Smooth muscle cell (in vitro differentiated cells): Measurements from ENCODE around the gene ADGRF4. TPM values are rescaled to one million over a fixed set of nuclear protein-coding genes. Genes with fewer than 3 reads are reported as not detected.

Source experiments
- DNase-seq: peaks from one replicate; lab custom pipeline; 2025; ENCODE audit not compliant: unreplicated experiment; lab: John Stamatoyannopoulos, UW
- H2AFZ ChIP-seq: fragments of 200-600 bp; sonication (generic); 2 replicates; pipeline ENCODE4 v1.6.0; 2016; ENCODE audit warnings: antibody characterized with exemption, low read depth, mild to moderate bottlenecking
- H3F3A ChIP-seq: fragments of 200-600 bp; sonication (generic); 2 replicates; pipeline ENCODE4 v1.6.0; 2017; ENCODE audit warnings: antibody characterized with exemption, low read depth
- H3K27ac ChIP-seq: fragments of 200-600 bp; sonication (generic); 2 replicates; pipeline ENCODE4 v1.5.1; 2016; ENCODE audit warnings: low read depth, mild to moderate bottlenecking
- H3K27me3 ChIP-seq: fragments of 200-600 bp; sonication (generic); 2 replicates; pipeline ENCODE4 v1.6.1; 2016; ENCODE audit warnings: low read depth, mild to moderate bottlenecking
- H3K36me3 ChIP-seq: fragments of 200-600 bp; sonication (generic); 2 replicates; pipeline ENCODE4 v1.5.1; 2016; ENCODE audit warnings: low read depth
- H3K4me1 ChIP-seq: fragments of 200-600 bp; sonication (generic); 2 replicates; pipeline ENCODE4 v1.5.1; 2016; ENCODE audit warnings: low read depth
- H3K4me2 ChIP-seq: fragments of 200-600 bp; sonication (generic); 2 replicates; pipeline ENCODE4 v1.6.0; 2016; ENCODE audit warnings: mild to moderate bottlenecking
- H3K4me3 ChIP-seq: fragments of 200-600 bp; sonication (generic); 2 replicates; pipeline ENCODE4 v1.5.1; 2016; ENCODE audit warnings: mild to moderate bottlenecking
- H3K79me2 ChIP-seq: fragments of 200-600 bp; sonication (generic); 2 replicates; pipeline ENCODE4 v1.6.0; 2016; ENCODE audit warnings: low read depth, mild to moderate bottlenecking
- H3K9ac ChIP-seq: fragments of 200-600 bp; sonication (generic); 2 replicates; pipeline ENCODE4 v1.6.0; 2016; ENCODE audit warnings: low read depth
- H3K9me3 ChIP-seq: fragments of 200-600 bp; sonication (generic); replicated peaks from 2 replicates; pipeline ENCODE4 v1.5.1; 2016; ENCODE audit warnings: low read depth
- H4K20me1 ChIP-seq: fragments of 200-600 bp; sonication (generic); 2 replicates; pipeline ENCODE4 v1.6.0; 2016; ENCODE audit warnings: low read depth
- WGBS: methylation state at CpG from one replicate; pipeline ENCODE4 v1.1.7; 2016; ENCODE audit warnings: low lambda C conversion rate; 5-methylcytosine and 5-hydroxymethylcytosine counted together
- polyA plus RNA-seq: library from polyadenylated mRNA; unstranded; fragments of >200 nt; fragmentation: Nextera tagmentation; extraction: Ambion mirVana; gene quantifications from 2 replicates; pipeline ENCODE4 v1.2.1, GENCODE V29; 2016
- total RNA-seq: library from RNA; depleted of rRNA; stranded (reverse); fragments of >200 nt; gene quantifications from 2 replicates; pipeline ENCODE4 v1.2.3, GENCODE V29; 2014
- TF ChIP-seq, protein P1 (sequence below): fragments of 200-600 bp; sonication (generic); IDR thresholded peaks from 2 replicates; pipeline ENCODE4 v1.5.1; 2017; ENCODE audit warnings: borderline replicate concordance, mild to moderate bottlenecking, antibody characterized with exemption; ENCODE audit not compliant: insufficient read depth, poor library complexity, severe bottlenecking

ADGRF4 gene
- total and polyA plus RNA-seq, 2 experiments from 2014 or later: 1.5 to 10.6 TPM

DNA sequence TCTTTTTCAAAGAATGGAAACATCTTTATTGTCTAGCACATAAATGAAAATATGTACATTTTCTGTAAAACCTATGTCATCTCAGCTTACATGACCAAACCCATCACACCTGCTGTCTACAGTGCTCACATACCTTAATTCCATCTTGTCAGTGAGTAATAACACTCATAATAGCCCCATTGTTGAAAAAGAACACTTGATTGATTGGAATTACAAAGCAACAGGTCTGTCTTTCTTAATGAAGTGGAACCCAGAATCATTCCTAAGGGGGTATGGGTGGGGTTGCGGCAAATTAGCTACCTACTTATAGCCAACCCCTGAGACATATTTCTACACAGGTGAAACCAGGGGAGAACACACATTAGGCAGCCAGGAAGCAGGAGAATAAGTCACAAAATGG lies 20.2 kb downstream of the ADGRF4 start:
- TF ChIP-seq, protein P1, sequence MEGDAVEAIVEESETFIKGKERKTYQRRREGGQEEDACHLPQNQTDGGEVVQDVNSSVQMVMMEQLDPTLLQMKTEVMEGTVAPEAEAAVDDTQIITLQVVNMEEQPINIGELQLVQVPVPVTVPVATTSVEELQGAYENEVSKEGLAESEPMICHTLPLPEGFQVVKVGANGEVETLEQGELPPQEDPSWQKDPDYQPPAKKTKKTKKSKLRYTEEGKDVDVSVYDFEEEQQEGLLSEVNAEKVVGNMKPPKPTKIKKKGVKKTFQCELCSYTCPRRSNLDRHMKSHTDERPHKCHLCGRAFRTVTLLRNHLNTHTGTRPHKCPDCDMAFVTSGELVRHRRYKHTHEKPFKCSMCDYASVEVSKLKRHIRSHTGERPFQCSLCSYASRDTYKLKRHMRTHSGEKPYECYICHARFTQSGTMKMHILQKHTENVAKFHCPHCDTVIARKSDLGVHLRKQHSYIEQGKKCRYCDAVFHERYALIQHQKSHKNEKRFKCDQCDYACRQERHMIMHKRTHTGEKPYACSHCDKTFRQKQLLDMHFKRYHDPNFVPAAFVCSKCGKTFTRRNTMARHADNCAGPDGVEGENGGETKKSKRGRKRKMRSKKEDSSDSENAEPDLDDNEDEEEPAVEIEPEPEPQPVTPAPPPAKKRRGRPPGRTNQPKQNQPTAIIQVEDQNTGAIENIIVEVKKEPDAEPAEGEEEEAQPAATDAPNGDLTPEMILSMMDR: no peak
- no peaks in the 10 kb centered on the region for H4K20me1 ChIP-seq
- no peak overlapping the region for H3K4me3 ChIP-seq
- no peak overlapping the region for H3K9ac ChIP-seq
- DNase-seq: no peak
- H3F3A ChIP-seq: peaks cover 4% of the 10 kb centered on the region
- no peak overlapping the region for H3K27ac ChIP-seq
- H3K36me3 ChIP-seq: no peaks in the 10 kb centered on the region
- WGBS: 0% methylated on average over 1 of the region's 1 CpG
- no peak overlapping the region for H3K4me2 ChIP-seq
- H3K79me2 ChIP-seq: no peaks in the 10 kb centered on the region
- H3K27me3 ChIP-seq: no peaks in the 10 kb centered on the region
- no peaks in the 10 kb centered on the region for H3K4me1 ChIP-seq
- H2AFZ ChIP-seq: no peak overlapping the region
- no peaks in the 10 kb centered on the region for H3K9me3 ChIP-seq

GRCh38 chr6:47721189-47721588 lies 22.8 kb downstream of the ADGRF4 start:
- Histone ChIP-seq H3K27ac (no peak overlapping the region), H2AFZ (no peak overlapping the region), H3K27me3 (no peaks in the 10 kb centered on the region), H3K79me2 (no peaks in the 10 kb centered on the region), H3K36me3 (no peaks in the 10 kb centered on the region), H3K4me2 (no peak overlapping the region), H4K20me1 (no peaks in the 10 kb centered on the region), H3K9me3 (no peaks in the 10 kb centered on the region), H3K4me3 (no peak overlapping the region), H3F3A (peaks cover 4% of the 10 kb centered on the region), H3K4me1 (no peaks in the 10 kb centered on the region), H3K9ac (no peak overlapping the region)
- DNase-seq: no peak
- TF ChIP-seq, protein P1: no peak
- WGBS: 94% methylated on average over 4 of the region's 4 CpGs

DNA sequence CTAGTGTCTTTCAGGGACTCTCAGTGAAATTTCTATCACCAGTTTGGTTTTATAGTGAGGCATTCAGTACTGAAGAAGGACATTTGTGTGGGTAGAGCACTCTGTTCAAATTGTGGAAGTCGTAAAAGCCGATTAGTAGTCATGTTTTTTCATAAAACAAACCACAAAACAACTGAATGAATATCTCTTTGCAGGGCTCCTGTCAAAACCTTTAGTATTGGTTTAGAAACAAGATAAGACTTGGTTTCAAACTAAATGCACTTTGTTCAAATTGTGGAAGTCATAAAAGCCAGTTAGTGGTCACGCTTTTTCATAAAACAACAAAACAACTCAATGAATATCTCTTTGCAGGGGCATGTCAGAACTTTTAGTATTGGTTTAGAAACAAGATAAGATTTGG lies 23.8 kb downstream of the ADGRF4 start:
- Histone ChIP-seq H3K27ac (no peak overlapping the region), H3K4me2 (peak overlapping the region; percentile 31), H3K4me3 (no peak overlapping the region), H2AFZ (no peak overlapping the region), H3K9me3 (no peaks in the 10 kb centered on the region), H3K27me3 (no peaks in the 10 kb centered on the region), H3K36me3 (no peaks in the 10 kb centered on the region), H3F3A (peaks cover 4% of the 10 kb centered on the region), H3K9ac (no peak overlapping the region), H3K79me2 (no peaks in the 10 kb centered on the region), H3K4me1 (no peaks in the 10 kb centered on the region), H4K20me1 (no peaks in the 10 kb centered on the region)
- DNase-seq: no peak
- TF ChIP-seq, protein P1: no peak
- 29% methylated on average over 3 of the region's 3 CpGs for WGBS

DNA sequence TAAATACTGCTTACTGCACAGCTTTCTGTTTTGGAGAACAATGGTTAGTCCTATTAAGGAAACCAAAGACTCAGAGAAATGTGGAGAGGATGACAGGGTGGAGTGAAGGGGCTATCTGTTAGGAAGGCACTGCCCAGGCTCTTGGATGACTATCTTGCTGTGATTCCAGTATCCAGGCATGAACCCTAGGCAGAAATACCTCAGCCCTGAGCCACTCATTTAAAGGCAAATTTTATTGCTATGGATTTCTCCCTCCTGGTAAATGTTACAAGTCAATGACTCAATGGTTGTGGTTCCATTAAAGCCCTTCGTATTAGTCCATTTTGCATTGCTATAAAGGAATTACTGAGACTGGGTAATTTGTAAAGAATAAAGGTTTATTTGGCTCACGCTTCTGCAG lies 25.9 kb downstream of the ADGRF4 start:
- H3K4me3 ChIP-seq: no peak overlapping the region
- no peaks in the 10 kb centered on the region for H4K20me1 ChIP-seq
- H3K36me3 ChIP-seq: no peaks in the 10 kb centered on the region
- no peaks in the 10 kb centered on the region for H3K9me3 ChIP-seq
- peaks cover 8% of the 10 kb centered on the region for H3F3A ChIP-seq
- H3K27me3 ChIP-seq: no peaks in the 10 kb centered on the region
- H3K79me2 ChIP-seq: no peaks in the 10 kb centered on the region
- H3K27ac ChIP-seq: no peak overlapping the region
- H3K4me1 ChIP-seq: no peaks in the 10 kb centered on the region
- DNase-seq: no peak
- peak overlapping the region; percentile 15 for H3K4me2 ChIP-seq
- no peak overlapping the region for H3K9ac ChIP-seq
- 32% methylated on average over 2 of the region's 2 CpGs for WGBS
- TF ChIP-seq, protein P1: no peak
- no peak overlapping the region for H2AFZ ChIP-seq
